PC-3 (cell line): Measurements from ENCODE around the gene ITGAE. TPM values are rescaled to one million over a fixed set of nuclear protein-coding genes. Genes with fewer than 3 reads are reported as not detected.

Experiments
- ATAC-seq: fragments of 200-7000 bp; cut with Tn5 transposase; 2 replicates; pipeline ENCODE4 v1.9.1; 2020; ENCODE audit warnings: mild to moderate bottlenecking, moderate library complexity
- BruUV-seq: library from RNA; stranded (reverse); fragments of 400-500 nt; replicated peaks from 2 replicates; lab custom pipeline; 2021; lab: Mats Ljungman, UMichigan
- CTCF ChIA-PET: fragments of 300-600 bp; sonication (Branson Sonifier 250); formaldehyde crosslinking; loops from one replicate; lab custom pipeline; 2022; ENCODE audit warnings: antibody characterized with exemption; lab: Charles Lee
- POLR2A ChIA-PET: fragments of 300-600 bp; sonication (Branson Sonifier 250); formaldehyde crosslinking; loops from one replicate; lab custom pipeline; 2022; ENCODE audit warnings: antibody characterized with exemption; ENCODE audit not compliant: unreplicated experiment; lab: Charles Lee
- DNase-seq: peaks from one replicate; pipeline ENCODE4 v3.0.0-alpha.2; 2015
- H2AFZ ChIP-seq: fragments of 300-600 bp; sonication (generic); 2 replicates; pipeline ENCODE4 v1.6.0; 2016; ENCODE audit warnings: antibody characterized with exemption, low read length
- H3F3A ChIP-seq: fragments of 300-600 bp; sonication (generic); one replicate; pipeline ENCODE4 v1.6.0; 2017; ENCODE audit warnings: antibody characterized with exemption, low read length, control low read depth, mild to moderate bottlenecking; ENCODE audit not compliant: unreplicated experiment
- H3K27ac ChIP-seq: fragments of 300-600 bp; sonication (generic); 2 replicates; pipeline ENCODE4 v1.5.1; 2016; ENCODE audit warnings: mild to moderate bottlenecking, low read length
- H3K27me3 ChIP-seq: fragments of 300-600 bp; sonication (generic); 2 replicates; pipeline ENCODE4 v1.6.1; 2016; ENCODE audit warnings: low read length, mixed read lengths
- H3K36me3 ChIP-seq: fragments of 300-600 bp; sonication (generic); 2 replicates; pipeline ENCODE4 v1.6.1; 2016; ENCODE audit warnings: low read depth, mixed run types, low read length, mixed read lengths
- H3K4me1 ChIP-seq: fragments of 300-600 bp; sonication (generic); 2 replicates; pipeline ENCODE4 v1.5.1; 2016; ENCODE audit warnings: low read length; ENCODE audit not compliant: insufficient read depth
- H3K4me2 ChIP-seq: fragments of 300-600 bp; sonication (generic); 2 replicates; pipeline ENCODE4 v1.6.0; 2016; ENCODE audit warnings: low read length
- H3K4me3 ChIP-seq: fragments of 300-600 bp; sonication (generic); 2 replicates; pipeline ENCODE4 v1.5.1; 2016; ENCODE audit warnings: mild to moderate bottlenecking, low read length, mixed read lengths
- H3K79me2 ChIP-seq: fragments of 300-600 bp; sonication (generic); 2 replicates; pipeline ENCODE4 v1.6.1; 2017; ENCODE audit warnings: low read length, mixed read lengths
- H3K9ac ChIP-seq: fragments of 300-600 bp; sonication (generic); 2 replicates; pipeline ENCODE4 v1.6.0; 2016; ENCODE audit warnings: mild to moderate bottlenecking, low read length
- H3K9me2 ChIP-seq: fragments of 300-600 bp; sonication (generic); replicated peaks from 2 replicates; pipeline ENCODE4 v1.6.1; 2016; ENCODE audit warnings: mixed run types, low read length, mixed read lengths
- H3K9me3 ChIP-seq: fragments of 300-600 bp; sonication (generic); 2 replicates; pipeline ENCODE4 v1.6.1; 2016; ENCODE audit warnings: low read length, mixed read lengths
- H4K20me1 ChIP-seq: fragments of 300-600 bp; sonication (generic); 2 replicates; pipeline ENCODE4 v1.6.1; 2016; ENCODE audit warnings: low read length, mixed read lengths
- CTCF ChIP-seq: fragments of 300-600 bp; sonication (generic); conservative IDR thresholded peaks from 2 replicates; pipeline ENCODE4 v1.5.1; 2017; ENCODE audit warnings: antibody characterized with exemption, low read depth, mild to moderate bottlenecking, low read length
- EZH2 ChIP-seq: fragments of 300-600 bp; sonication (generic); IDR thresholded peaks from one replicate; pipeline ENCODE4 v1.6.1; 2017; ENCODE audit warnings: antibody characterized with exemption, mild to moderate bottlenecking, low read length; ENCODE audit not compliant: unreplicated experiment
- EZH2phosphoT487 ChIP-seq: fragments of 300-600 bp; sonication (generic); IDR thresholded peaks from 2 replicates; pipeline ENCODE4 v1.6.1; 2018; ENCODE audit warnings: mild to moderate bottlenecking, antibody characterized with exemption, low read length, borderline replicate concordance
- intact Hi-C: fragments of 100-400 bp; cut with micrococcal nuclease; formaldehyde crosslinking; loops from 2 replicates; pipeline ENCODE4 v1.9.0; 2023
- total RNA-seq: library from RNA; depleted of rRNA; stranded (reverse); fragments of >200 nt; gene quantifications from 2 replicates; pipeline ENCODE4 v1.2.3, GENCODE V29; 2014

The ITGAE gene
- total RNA-seq, 1 experiment from 2014 or later: 42.0 TPM

DNA sequence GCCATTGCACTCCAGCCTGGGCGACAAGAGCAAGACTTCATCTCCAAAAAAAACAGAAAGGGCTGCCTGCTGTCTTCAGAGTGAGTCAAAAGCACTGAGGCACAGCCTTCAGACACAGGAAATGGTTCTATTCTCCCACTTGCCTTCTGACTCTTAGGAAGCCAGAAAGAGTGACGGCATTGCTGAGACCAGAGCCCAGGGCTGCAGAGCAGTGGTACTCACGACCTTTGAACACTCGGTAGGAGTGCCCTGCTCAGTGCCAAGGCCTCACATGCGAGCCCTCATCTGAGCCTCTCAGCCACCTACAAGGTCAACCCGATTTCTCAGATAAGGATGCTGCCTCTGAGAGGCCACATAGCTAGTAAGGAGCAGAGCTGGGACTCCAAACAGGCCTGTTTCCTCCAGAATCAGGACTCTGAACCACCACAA is 3.5 kb upstream of the ITGAE start:
- DNase-seq (no peak), ATAC-seq (no peak)
- Histone ChIP-seq H3K36me3 (no peaks in the 10 kb centered on the region), H3K27me3 (no peaks in the 10 kb centered on the region), H3K27ac (no peak overlapping the region), H3K4me3 (no peak overlapping the region), H3K79me2 (no peaks in the 10 kb centered on the region), H3K4me2 (no peak overlapping the region), H3K9me3 (no peaks in the 10 kb centered on the region), H3K9me2 (no peaks in the 10 kb centered on the region), H3K9ac (no peak overlapping the region), H4K20me1 (no peaks in the 10 kb centered on the region), H3K4me1 (peaks cover 31% of the 10 kb centered on the region), H3F3A (peaks cover 3% of the 10 kb centered on the region), H2AFZ (no peak overlapping the region)
- no peak for TF ChIP-seq CTCF
- no peak for TF ChIP-seq EZH2phosphoT487
- no peak for TF ChIP-seq EZH2
- ChIA-PET POLR2A (no interaction called here), CTCF (no interaction called here)
- intact Hi-C loops: no loop called here
- BruUV-seq: no TSS peak

- no peak for DNase-seq
- Histone ChIP-seq H3K27ac (peak overlapping the region; percentile 89), H2AFZ (no peak overlapping the region), H3K4me2 (peak overlapping the region; percentile 53), H3K27me3 (no peaks in the 10 kb centered on the region), H3K36me3 (no peaks in the 10 kb centered on the region), H3K9me3 (no peaks in the 10 kb centered on the region), H3K9me2 (no peaks in the 10 kb centered on the region), H3K9ac (no peak overlapping the region), H3K4me3 (no peak overlapping the region), H4K20me1 (no peaks in the 10 kb centered on the region), H3K4me1 (peaks cover 30% of the 10 kb centered on the region), H3K79me2 (no peaks in the 10 kb centered on the region), H3F3A (peaks cover 3% of the 10 kb centered on the region)
- intact Hi-C loops: loop anchor here (2.0 kb wide), 1 partner anchor 66 kb away; no protein-coding TSS in a partner anchor
- ATAC-seq: no peak
- no peak for TF ChIP-seq CTCF
- TF ChIP-seq EZH2phosphoT487: no peak
- TF ChIP-seq EZH2: no peak
- no TSS peak for BruUV-seq
- POLR2A ChIA-PET: no interaction called here
- CTCF ChIA-PET: no interaction called here
Observed at GRCh38 chr17:3803308-3803640, 2.3 kb upstream of the ITGAE start.

- peak; percentile 74 for ATAC-seq
- no peaks in the 10 kb centered on the region for H3K9me2 ChIP-seq
- DNase-seq: peak; percentile 79
- peak overlapping the region; percentile 89 for H3K27ac ChIP-seq
- no peaks in the 10 kb centered on the region for H3K9me3 ChIP-seq
- H3K4me2 ChIP-seq: peak overlapping the region; percentile 53
- no peaks in the 10 kb centered on the region for H3K27me3 ChIP-seq
- no TSS peak for BruUV-seq
- intact Hi-C loops: loop anchor here (1.0 to 2.0 kb wide), 2 partner anchors 11 to 66 kb away; no protein-coding TSS in a partner anchor
- POLR2A ChIA-PET: no interaction called here
- CTCF ChIA-PET: no interaction called here
- no peak overlapping the region for H2AFZ ChIP-seq
- TF ChIP-seq EZH2 (no peak), CTCF (no peak), EZH2phosphoT487 (no peak)
- no peaks in the 10 kb centered on the region for H3K79me2 ChIP-seq
- H4K20me1 ChIP-seq: no peaks in the 10 kb centered on the region
- no peaks in the 10 kb centered on the region for H3K36me3 ChIP-seq
- H3K4me1 ChIP-seq: peaks cover 31% of the 10 kb centered on the region
- peak overlapping the region; percentile 56 for H3K9ac ChIP-seq
- H3F3A ChIP-seq: peaks cover 3% of the 10 kb centered on the region
- H3K4me3 ChIP-seq: no peak overlapping the region
Observed at GRCh38 chr17:3802461-3803307, 1.7 kb upstream of the ITGAE start.
